22Rv1 (cell line): ENCODE results near the gene TOLLIP.

Experiments
- ZFX ChIP-seq: fragments of 450-650 bp; IDR thresholded peaks from 2 replicates; pipeline ENCODE4 v1.6.1; 2017; ENCODE audit warnings: antibody characterized with exemption, borderline replicate concordance
- TF ChIP-seq, protein P1 (sequence below): fragments of 450-650 bp; IDR thresholded peaks from 2 replicates; pipeline ENCODE4 v1.5.1; 2017; ENCODE audit warnings: mild to moderate bottlenecking

DNA sequence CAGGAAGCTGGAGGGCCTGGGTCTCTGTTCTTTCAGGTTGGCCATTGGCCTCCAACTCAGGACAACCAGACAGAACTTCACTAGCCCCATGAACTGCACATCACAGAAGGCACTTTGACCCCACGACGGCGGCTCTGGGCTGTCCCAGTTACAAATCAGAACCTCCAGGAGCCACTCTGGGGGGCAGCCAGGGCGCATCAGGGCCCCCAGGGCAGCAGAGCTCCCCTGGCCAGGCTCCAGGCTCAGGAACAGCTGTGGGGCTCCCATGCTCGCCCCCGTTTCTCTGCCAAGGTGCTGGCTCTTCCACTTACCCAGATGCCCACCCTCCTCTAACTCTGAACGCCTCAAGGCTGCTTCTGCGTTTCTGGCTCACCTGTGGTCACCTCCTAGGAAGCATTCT lies 25.5 kb downstream of the TOLLIP start:
- no peak for TF ChIP-seq ZFX
- TF ChIP-seq, protein P1, sequence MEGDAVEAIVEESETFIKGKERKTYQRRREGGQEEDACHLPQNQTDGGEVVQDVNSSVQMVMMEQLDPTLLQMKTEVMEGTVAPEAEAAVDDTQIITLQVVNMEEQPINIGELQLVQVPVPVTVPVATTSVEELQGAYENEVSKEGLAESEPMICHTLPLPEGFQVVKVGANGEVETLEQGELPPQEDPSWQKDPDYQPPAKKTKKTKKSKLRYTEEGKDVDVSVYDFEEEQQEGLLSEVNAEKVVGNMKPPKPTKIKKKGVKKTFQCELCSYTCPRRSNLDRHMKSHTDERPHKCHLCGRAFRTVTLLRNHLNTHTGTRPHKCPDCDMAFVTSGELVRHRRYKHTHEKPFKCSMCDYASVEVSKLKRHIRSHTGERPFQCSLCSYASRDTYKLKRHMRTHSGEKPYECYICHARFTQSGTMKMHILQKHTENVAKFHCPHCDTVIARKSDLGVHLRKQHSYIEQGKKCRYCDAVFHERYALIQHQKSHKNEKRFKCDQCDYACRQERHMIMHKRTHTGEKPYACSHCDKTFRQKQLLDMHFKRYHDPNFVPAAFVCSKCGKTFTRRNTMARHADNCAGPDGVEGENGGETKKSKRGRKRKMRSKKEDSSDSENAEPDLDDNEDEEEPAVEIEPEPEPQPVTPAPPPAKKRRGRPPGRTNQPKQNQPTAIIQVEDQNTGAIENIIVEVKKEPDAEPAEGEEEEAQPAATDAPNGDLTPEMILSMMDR, result no peak
